SKM-1 treated with dmso at 0.1 percent for 144 hours (cell line): ENCODE measurements around the gene NACC2.
A peak's percentile ranks its signal among the peaks of the same experiment; 100 is the strongest.
"Not testable (repeated sequence)": the region's sequence is repeated elsewhere in the genome, so short reads cannot be mapped to it uniquely, and the experiment has no call there.

Experiments used
- DNase-seq: peaks from one replicate; lab custom pipeline; 2025; ENCODE audit not compliant: unreplicated experiment; lab: John Stamatoyannopoulos, UW

NACC2 gene

GRCh38 chr9:135983208-135984071, 111.6 kb downstream of the NACC2 start:
- no peak for DNase-seq

GRCh38 chr9:135982499-135983207, 112.4 kb downstream of the NACC2 start:
- no peak for DNase-seq

GRCh38 chr9:135980926-135981630, 114.0 kb downstream of the NACC2 start:
- no peak for DNase-seq

- DNase-seq: no peak
Observed at GRCh38 chr9:135979547-135980166, 115.4 kb downstream of the NACC2 start.

GRCh38 chr9:135978642-135979546, 116.2 kb downstream of the NACC2 start:
- DNase-seq: no peak

- no peak for DNase-seq
Observed at GRCh38 chr9:135976944-135977343, 118.1 kb downstream of the NACC2 start.

- DNase-seq: no peak
Observed at GRCh38 chr9:135976531-135976930, 118.6 kb downstream of the NACC2 start.

- DNase-seq: no peak
Observed at GRCh38 chr9:135975834-135976233, 119.3 kb downstream of the NACC2 start.

GRCh38 chr9:135974220-135974573, 120.9 kb downstream of the NACC2 start:
- DNase-seq: no peak

- DNase-seq: peak; percentile 50
Observed at GRCh38 chr9:135973277-135974219, 121.5 kb downstream of the NACC2 start.

- DNase-seq: no peak
Observed at GRCh38 chr9:135971892-135972291, 123.2 kb downstream of the NACC2 start.

- DNase-seq: no peak
Observed at GRCh38 chr9:135971111-135971766, 123.8 kb downstream of the NACC2 start.

- DNase-seq: no peak
Observed at GRCh38 chr9:135970128-135970815, 124.8 kb downstream of the NACC2 start.

GRCh38 chr9:135969064-135969683, 125.9 kb downstream of the NACC2 start:
- DNase-seq: no peak

- no peak for DNase-seq
Observed at GRCh38 chr9:135968601-135969000, 126.5 kb downstream of the NACC2 start.

- no peak for DNase-seq
Observed at GRCh38 chr9:135968083-135968476, 127.0 kb downstream of the NACC2 start.

- DNase-seq: not testable (repeated sequence)
Observed at GRCh38 chr9:135966916-135967260, 128.2 kb downstream of the NACC2 start.
